Measurements from ENCODE around the gene CAPN1.

- TF ChIP-seq POLR2A (IDR thresholded peaks at IDR 0.05) = no peak
- TF ChIP-seq, protein P1, sequence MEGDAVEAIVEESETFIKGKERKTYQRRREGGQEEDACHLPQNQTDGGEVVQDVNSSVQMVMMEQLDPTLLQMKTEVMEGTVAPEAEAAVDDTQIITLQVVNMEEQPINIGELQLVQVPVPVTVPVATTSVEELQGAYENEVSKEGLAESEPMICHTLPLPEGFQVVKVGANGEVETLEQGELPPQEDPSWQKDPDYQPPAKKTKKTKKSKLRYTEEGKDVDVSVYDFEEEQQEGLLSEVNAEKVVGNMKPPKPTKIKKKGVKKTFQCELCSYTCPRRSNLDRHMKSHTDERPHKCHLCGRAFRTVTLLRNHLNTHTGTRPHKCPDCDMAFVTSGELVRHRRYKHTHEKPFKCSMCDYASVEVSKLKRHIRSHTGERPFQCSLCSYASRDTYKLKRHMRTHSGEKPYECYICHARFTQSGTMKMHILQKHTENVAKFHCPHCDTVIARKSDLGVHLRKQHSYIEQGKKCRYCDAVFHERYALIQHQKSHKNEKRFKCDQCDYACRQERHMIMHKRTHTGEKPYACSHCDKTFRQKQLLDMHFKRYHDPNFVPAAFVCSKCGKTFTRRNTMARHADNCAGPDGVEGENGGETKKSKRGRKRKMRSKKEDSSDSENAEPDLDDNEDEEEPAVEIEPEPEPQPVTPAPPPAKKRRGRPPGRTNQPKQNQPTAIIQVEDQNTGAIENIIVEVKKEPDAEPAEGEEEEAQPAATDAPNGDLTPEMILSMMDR (IDR thresholded peaks at IDR 0.05) = no peak
These were observed 27.3 kb downstream of the CAPN1 start for GRCh38 chr11:65208785-65209710.

Measured in adrenal gland (tissue), 5 donors.